ENCODE data around the gene CLCA1. TPM values are rescaled to one million over a fixed set of nuclear protein-coding genes. Genes with fewer than 3 reads are reported as not detected.

Gene CLCA1
- total RNA-seq, 1 experiment from 2014 or later, result 0.12 TPM

DNA sequence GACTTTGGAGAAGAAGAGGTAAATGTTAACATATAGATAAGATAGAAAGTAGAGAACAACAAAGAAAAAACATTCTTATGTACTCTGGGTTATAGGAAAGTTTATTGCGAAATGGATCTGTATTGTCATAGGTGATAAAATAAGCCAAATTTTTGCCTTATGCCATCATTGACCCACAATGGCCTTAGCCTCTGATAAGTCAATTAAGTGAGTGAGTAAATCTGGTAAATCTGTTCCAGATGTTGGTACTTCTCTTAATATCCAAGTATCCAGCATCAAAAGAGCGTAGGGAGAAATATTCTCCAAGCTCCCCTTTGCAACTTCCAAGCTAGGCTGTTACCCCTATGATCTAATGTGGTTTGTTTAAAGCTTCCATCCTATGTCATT, 39.8 kb downstream of the CLCA1 start:
- no peaks in the 10 kb centered on the region for H3K4me1 ChIP-seq (ENCODE audit: control insufficient read depth in 1 of 2, insufficient read depth in 2 of 2, low read length in 2 of 2)
- H3K27ac ChIP-seq (ENCODE audit: low read depth, low read length), result no peak overlapping the region
- no peaks in the 10 kb centered on the region for H3K27me3 ChIP-seq (ENCODE audit: insufficient read depth, low read length)
- H2AFZ ChIP-seq (ENCODE audit: low read depth, low read length, poor library complexity, severe bottlenecking), result no peak overlapping the region
- DNase-seq (ENCODE audit: low read depth, low spot score), result no peak
- BruUV-seq (replicated peaks), result no TSS peak
- H3K9me3 ChIP-seq (ENCODE audit: control insufficient read depth in 1 of 2, insufficient read depth in 1 of 2, low read depth in 1 of 2, low read length in 2 of 2), result no peaks in the 10 kb centered on the region
- no peaks in the 10 kb centered on the region for H3K9me2 ChIP-seq (ENCODE audit: insufficient read depth)
- H3K4me2 ChIP-seq (ENCODE audit: low read length), result no peak overlapping the region
- H3K79me2 ChIP-seq (ENCODE audit: insufficient read depth, low read length), result no peaks in the 10 kb centered on the region
- ChIA-PET CTCF (interaction anchor here (0.7 to 1.5 kb wide), 4 partner anchors 9 to 244 kb away, joined by 3 to 4 read pairs (median 3); no protein-coding TSS in a partner anchor), RAD21 (ENCODE audit: low non-redundant PET in 1 of 2, low total read pairs in 2 of 2, uncharacterized antibody in 2 of 2, unreplicated experiment in 2 of 2) (no interaction called here), POLR2A (no interaction called here)
- no peaks in the 10 kb centered on the region for H3K36me3 ChIP-seq (ENCODE audit: control insufficient read depth in 1 of 2, insufficient read depth in 2 of 2, low read length in 2 of 2)
- TF ChIP-seq SP1 (IDR thresholded peaks at IDR 0.05; ENCODE audit: low read depth) (no peak), YY1 (IDR thresholded peaks at IDR 0.05; ENCODE audit: extremely low read depth, insufficient replicate concordance, low read depth, low read length) (no peak), TCF7L2 (IDR thresholded peaks at IDR 0.05; ENCODE audit: borderline replicate concordance, extremely low read depth, insufficient read depth, insufficient read length) (no peak), POLR2A (IDR thresholded peaks at IDR 0.05; ENCODE audit: borderline replicate concordance, extremely low read depth, insufficient read depth, insufficient read length) (no peak), ELF1 (IDR thresholded peaks at IDR 0.05; ENCODE audit: borderline replicate concordance, low read depth) (no peak), RAD21 (IDR thresholded peaks at IDR 0.05; ENCODE audit: low read depth) (no peak), FOSL1 (IDR thresholded peaks at IDR 0.05; ENCODE audit: low read depth) (no peak), ZFX (IDR thresholded peaks at IDR 0.05) (no peak), CBX3 (IDR thresholded peaks at IDR 0.05; ENCODE audit: low read depth) (no peak), EZH2phosphoT487 (IDR thresholded peaks at IDR 0.05; ENCODE audit: borderline replicate concordance) (no peak), ZNF274 (IDR thresholded peaks at IDR 0.05; ENCODE audit: low read depth, low read length) (no peak), CEBPB (IDR thresholded peaks at IDR 0.05; ENCODE audit: low read depth) (no peak), EZH2 (IDR thresholded peaks at IDR 0.05) (no peak), EGR1 (IDR thresholded peaks at IDR 0.05; ENCODE audit: low read depth) (no peak)
- TF ChIP-seq, protein P1, sequence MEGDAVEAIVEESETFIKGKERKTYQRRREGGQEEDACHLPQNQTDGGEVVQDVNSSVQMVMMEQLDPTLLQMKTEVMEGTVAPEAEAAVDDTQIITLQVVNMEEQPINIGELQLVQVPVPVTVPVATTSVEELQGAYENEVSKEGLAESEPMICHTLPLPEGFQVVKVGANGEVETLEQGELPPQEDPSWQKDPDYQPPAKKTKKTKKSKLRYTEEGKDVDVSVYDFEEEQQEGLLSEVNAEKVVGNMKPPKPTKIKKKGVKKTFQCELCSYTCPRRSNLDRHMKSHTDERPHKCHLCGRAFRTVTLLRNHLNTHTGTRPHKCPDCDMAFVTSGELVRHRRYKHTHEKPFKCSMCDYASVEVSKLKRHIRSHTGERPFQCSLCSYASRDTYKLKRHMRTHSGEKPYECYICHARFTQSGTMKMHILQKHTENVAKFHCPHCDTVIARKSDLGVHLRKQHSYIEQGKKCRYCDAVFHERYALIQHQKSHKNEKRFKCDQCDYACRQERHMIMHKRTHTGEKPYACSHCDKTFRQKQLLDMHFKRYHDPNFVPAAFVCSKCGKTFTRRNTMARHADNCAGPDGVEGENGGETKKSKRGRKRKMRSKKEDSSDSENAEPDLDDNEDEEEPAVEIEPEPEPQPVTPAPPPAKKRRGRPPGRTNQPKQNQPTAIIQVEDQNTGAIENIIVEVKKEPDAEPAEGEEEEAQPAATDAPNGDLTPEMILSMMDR (IDR thresholded peaks at IDR 0.05 in 2 of 3, conservative IDR thresholded peaks at IDR 0.05 in 1 of 3; ENCODE audit: borderline replicate concordance in 1 of 3, insufficient read depth in 1 of 3, low read depth in 2 of 3, low read length in 2 of 3), result no peak
- TF ChIP-seq, protein P2, sequence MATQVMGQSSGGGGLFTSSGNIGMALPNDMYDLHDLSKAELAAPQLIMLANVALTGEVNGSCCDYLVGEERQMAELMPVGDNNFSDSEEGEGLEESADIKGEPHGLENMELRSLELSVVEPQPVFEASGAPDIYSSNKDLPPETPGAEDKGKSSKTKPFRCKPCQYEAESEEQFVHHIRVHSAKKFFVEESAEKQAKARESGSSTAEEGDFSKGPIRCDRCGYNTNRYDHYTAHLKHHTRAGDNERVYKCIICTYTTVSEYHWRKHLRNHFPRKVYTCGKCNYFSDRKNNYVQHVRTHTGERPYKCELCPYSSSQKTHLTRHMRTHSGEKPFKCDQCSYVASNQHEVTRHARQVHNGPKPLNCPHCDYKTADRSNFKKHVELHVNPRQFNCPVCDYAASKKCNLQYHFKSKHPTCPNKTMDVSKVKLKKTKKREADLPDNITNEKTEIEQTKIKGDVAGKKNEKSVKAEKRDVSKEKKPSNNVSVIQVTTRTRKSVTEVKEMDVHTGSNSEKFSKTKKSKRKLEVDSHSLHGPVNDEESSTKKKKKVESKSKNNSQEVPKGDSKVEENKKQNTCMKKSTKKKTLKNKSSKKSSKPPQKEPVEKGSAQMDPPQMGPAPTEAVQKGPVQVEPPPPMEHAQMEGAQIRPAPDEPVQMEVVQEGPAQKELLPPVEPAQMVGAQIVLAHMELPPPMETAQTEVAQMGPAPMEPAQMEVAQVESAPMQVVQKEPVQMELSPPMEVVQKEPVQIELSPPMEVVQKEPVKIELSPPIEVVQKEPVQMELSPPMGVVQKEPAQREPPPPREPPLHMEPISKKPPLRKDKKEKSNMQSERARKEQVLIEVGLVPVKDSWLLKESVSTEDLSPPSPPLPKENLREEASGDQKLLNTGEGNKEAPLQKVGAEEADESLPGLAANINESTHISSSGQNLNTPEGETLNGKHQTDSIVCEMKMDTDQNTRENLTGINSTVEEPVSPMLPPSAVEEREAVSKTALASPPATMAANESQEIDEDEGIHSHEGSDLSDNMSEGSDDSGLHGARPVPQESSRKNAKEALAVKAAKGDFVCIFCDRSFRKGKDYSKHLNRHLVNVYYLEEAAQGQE (IDR thresholded peaks at IDR 0.05; ENCODE audit: low read depth), result no peak
- H4K20me1 ChIP-seq (ENCODE audit: insufficient read depth), result no peaks in the 10 kb centered on the region
- no peak overlapping the region for H3K9ac ChIP-seq (ENCODE audit: low read length)
- ATAC-seq, result no peak
- intact Hi-C loops (cut with micrococcal nuclease), result loop anchor here (2.0 kb wide), 1 partner anchor 128 kb away; no protein-coding TSS in a partner anchor
- no peak overlapping the region for H3K4me3 ChIP-seq (replicated peaks in 1 of 2; ENCODE audit: low read depth in 1 of 2, low read length in 2 of 2)
